ENCODE measurements around the gene AUH. TPM values are rescaled to one million over a fixed set of nuclear protein-coding genes. Genes with fewer than 3 reads are reported as not detected.

AUH gene
- total RNA-seq, 1 donor from 2014 or later: 35.6 TPM

- no peak for DNase-seq (ENCODE audit: low spot score)
Observed at GRCh38 chr9:91338681-91339080, 23.0 kb downstream of the AUH start.

DNA sequence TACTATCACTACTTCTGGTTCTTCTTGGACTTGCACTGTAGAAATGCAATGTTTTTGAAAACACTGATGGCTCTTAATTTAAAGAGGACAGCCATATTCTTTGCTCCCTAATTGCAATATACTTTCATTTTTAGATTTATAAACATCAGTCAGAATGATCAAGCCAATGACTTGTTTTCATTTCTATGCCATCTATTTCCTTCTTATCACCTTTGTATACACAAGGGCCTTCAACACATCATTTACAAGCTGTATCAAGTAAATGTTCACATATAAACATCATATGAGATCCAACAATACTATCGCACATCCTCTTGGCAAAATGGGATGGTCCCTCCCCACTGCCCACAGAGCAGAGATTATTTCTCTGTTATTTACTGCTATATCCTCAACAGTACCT, 24.9 kb downstream of the AUH start:
- no peak for DNase-seq (ENCODE audit: low spot score)

DNA sequence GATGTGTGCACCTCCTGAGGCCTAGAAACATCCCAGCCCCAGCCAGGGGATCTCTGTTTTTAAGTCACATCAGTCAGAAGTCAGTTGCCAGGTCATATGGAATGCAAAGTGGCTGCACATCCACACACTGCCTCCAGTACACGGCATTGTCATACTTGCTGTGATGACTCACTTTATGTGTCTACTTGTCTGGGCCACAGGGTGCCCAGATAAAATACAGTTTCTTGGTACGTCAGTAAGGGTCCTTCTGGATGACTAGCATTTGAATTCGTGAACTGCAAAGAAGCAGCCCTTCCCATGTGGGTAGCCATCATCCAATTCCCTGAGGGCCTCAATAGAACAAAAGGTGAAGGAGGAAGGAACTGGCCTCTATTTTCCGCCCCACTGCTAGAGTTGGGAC, 27.7 kb downstream of the AUH start:
- DNase-seq (ENCODE audit: low spot score): no peak

- no peak for DNase-seq (ENCODE audit: low spot score)
Observed at GRCh38 chr9:91333551-91333950, 28.2 kb downstream of the AUH start.

DNA sequence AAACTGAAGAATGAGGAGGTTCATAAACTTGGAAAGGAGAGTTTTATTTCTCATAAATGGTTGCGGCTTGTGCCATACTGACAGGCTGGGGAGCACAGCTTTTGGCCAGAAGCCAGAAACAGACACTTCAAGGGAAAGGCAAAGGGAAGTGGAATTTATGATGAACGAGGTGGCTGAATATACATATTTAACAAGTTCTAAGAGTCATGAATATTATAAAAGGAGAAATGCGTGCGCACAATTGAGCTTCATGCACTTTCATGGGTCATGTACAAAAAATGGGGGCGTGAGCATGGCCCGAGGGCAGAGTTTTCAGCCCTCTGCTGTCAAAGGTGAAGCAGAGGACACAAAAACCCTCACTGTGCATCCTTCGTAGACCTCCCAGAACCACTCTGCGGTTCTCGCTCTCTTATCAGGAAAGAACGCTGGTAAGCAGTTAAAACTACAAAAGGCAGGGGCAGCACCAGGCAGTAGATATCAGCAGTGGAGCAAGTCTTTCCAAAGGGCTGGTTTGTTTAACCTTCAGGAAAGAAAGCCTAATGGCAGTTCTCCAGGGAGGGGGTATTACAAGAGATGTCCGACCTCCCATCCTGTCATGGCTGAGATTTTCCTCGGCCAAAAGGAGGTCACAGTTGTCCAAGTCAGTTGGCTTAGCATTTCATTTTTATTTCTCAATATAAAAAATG, 29.0 kb downstream of the AUH start:
- peak; percentile 35 for DNase-seq (ENCODE audit: low spot score)

GRCh38 chr9:91331849-91332248, 29.9 kb downstream of the AUH start:
- DNase-seq (ENCODE audit: low spot score): no peak

DNA sequence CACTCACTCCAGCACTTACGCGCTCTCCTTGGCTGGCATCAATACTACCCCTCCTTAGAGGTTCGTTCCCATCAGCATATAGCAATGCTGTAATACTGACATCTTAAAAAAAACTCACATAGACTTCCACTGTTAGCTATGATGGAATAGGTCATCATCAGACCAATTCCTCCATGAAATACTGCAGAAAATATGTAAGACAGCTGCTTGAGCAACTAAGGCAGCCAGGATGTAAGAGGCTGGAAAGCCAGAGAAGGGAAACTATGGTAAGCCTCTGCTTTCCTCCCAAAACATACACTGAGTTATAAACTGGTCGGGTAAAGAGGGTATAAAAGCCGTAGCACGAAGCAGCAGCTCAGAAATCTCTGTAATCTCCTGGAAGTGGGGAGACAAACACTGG, 33.5 kb downstream of the AUH start:
- no peak for DNase-seq (ENCODE audit: low spot score)

DNA sequence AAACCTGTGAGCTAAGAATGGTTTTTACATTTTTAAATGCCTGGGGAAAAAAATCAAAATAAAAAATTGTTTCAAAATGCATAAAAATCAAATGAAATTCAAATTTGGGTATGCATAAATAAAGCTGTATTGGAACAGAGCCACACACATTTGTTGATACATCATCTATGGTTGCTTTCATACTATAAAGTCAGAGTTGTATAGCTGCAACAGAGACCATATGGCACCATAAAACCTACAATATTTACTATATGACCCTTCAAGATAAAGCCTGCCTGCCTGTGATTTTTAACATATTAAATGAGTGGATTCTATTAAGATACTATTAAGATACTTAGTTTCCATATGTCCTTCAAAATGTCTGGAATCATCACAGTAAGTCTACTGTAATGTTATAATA, 40.0 kb downstream of the AUH start:
- no peak for DNase-seq (ENCODE audit: low spot score)

DNA sequence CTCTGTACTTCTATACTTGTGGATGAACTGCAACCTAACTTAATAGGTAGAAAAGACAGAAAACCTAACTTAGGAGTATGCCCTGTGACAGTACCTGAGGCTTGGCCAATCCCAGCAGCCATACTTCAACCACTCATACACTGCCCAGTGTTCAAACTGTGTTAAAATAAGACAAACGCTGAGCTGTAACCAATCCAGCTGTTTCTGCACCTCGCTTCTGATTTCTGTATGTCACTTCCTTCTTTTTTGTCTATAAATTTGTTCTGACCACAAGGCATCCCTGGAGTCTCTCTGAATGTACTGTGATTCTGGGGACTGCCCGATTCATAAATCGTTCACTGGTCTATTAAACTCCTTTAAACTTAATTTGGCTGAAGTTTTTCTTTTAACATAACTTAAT, 41.4 kb downstream of the AUH start:
- no peak for DNase-seq (ENCODE audit: low spot score)

DNA sequence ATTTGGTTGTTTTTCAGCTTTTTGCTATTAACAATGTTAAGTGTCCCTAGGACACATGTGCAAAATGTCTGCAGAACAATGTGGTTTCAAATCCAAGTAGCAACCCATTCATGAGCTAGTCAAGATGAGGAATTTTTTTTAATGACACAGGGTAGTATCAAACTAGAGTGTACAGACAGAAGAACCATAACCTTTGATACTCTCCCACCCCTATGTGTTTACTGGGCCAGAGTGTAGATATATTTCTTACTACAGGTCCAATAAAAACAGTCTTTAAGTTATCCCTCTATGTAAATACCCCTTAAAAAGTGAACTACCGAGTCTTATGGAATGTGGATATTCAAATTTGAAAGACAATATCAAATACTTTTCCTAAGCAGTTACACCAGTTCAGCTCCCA, 45.6 kb downstream of the AUH start:
- DNase-seq (ENCODE audit: low spot score): no peak

- no peak for DNase-seq (ENCODE audit: low spot score)
Observed at GRCh38 chr9:91315191-91315590, 46.5 kb downstream of the AUH start.

GRCh38 chr9:91312717-91313325, 48.9 kb downstream of the AUH start:
- DNase-seq (ENCODE audit: low spot score): no peak

GRCh38 chr9:91310037-91310436, 51.7 kb downstream of the AUH start:
- no peak for DNase-seq (ENCODE audit: low spot score)

DNA sequence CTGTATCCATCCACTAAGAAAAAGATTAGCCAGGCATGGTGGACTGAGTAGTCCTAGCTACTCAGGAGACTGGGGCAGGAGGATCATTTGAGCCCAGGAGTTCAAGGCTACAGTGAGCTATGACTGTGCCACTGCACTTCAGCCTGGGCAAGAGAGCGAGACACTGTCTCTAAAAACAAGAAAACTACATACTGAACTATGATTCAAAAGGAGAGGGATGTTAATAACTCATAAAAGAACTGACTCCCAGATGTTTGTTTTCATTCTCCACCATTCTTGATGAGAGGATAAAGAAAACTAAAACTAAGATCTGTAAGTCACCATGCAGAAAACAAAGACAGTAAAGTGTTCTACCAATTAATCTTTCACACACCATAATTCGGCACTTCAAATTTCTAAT, 53.5 kb downstream of the AUH start:
- no peak for DNase-seq (ENCODE audit: low spot score)

DNA sequence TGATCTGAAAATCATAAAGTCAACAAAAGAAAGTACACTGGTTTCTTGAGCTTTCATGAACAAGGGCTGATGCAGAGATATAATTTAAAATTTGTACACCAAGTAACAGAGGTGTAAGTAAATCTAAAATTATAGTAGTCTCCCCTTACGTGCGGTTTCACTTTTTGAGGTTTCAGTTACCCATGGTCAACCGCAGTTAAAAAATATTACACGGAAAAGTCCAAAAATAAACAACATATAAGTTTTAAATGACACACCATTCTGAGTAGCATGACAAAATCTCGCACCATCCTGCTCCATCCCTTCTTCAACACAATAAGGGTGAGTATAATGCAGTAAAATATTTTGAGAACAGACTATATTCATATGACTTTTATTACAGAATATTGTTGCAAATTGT, 54.4 kb downstream of the AUH start:
- no peak for DNase-seq (ENCODE audit: low spot score)

DNA sequence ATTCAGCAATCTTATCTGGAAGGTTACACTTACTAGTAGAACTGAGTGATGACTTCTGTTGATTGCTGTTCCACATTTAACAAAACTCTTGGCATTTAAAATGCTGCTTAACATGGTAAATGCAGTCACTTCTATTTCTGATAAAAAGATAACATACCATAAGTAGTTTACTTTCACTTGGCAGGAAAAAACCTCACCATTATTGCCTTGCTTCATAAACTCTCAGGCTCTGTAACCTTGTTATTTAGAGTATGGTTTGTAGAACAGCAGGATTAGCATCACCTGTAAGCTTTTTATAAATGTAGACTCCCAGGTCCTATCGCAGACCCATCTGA, 55.5 kb downstream of the AUH start:
- DNase-seq (ENCODE audit: low spot score): no peak

- DNase-seq (ENCODE audit: low spot score): no peak
Observed at GRCh38 chr9:91305596-91306295, 56.0 kb downstream of the AUH start.

GRCh38 chr9:91303741-91304415, 57.8 kb downstream of the AUH start:
- DNase-seq (ENCODE audit: low spot score): no peak

GRCh38 chr9:91302831-91303230, 58.9 kb downstream of the AUH start:
- no peak for DNase-seq (ENCODE audit: low spot score)

DNA sequence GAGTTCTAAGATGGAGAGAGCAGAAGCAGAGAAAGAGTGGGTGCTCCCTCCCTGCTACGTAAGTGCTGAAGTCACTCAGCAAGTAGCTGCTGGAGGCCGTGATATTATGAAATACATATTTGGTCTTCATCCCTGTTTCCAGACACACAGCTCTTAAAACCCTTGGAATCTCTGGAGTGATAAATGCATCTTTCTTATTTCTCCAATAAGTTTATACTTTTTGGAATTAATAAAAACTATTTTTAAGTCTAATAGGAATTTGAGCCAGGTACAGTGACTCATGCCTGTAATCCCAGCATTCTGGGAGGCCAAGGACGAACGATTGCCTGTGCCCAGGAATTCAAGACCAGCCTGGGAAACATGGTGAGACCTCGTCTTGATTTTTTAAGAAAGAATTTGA, 60.6 kb downstream of the AUH start:
- peak; percentile 89 for DNase-seq (ENCODE audit: low spot score)

DNA sequence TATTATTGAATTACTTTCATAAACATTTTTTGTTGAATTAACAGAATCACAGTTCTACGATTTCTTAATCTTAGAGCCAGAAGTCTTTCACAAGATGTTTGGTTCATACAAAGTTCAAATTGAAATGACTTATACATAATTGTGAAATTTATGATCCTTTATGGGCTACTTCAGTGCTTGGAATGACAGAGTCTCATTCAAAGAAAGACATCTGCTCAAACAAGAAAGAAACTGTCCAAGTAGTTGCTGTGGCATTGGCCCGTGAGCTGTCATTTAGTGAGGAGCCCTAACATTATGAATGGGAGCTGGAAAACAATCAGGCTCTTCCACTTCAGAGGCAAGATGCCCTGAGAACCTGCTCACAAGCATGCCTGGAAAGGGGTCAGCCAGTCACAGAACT, 63.4 kb downstream of the AUH start:
- no peak for DNase-seq (ENCODE audit: low spot score)

DNA sequence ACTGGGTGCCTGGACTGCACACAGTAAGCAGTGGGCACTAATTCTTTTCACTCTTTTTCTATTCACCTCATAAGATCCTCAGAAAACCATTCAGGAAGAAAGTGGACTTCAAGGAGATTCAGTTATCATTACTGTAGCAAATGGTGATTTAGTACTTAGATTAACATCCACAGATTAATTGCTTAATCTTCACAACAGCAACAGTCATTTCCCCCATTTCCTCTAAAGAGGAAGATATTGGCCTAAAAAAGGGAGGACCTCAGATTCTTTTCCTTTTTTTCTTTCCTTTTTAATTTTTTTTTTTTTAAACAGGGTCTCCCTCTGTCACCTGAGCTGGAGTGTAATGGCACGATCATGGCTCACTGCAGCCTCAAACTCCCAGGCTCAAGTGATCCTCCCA, 64.4 kb downstream of the AUH start:
- DNase-seq (ENCODE audit: low spot score): no peak

DNA sequence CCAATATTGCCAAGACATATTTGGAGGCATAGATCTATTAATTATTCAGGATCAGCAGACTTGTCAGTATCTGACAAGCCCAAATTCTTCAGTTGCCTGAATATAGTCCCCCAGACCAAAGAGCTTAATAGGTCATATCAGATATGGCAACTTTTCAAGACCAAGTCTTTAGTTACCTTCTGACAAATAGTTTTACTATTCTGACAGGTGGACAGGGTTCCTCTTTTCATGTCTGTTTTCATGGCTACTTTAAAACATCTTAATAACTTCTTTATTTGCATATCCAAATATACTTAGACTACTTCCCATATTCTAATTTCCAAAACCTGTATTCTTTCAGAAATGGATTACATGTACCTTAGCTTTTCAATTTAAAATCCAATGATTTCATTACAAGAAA, 65.4 kb downstream of the AUH start:
- DNase-seq (ENCODE audit: low spot score): no peak

Measured in umbilical cord (tissue), 2 donors.